ENCODE data around the gene CALR3. TPM values are rescaled to one million over a fixed set of nuclear protein-coding genes. Genes with fewer than 3 reads are reported as not detected.
"Not testable (repeated sequence)": the region's sequence is repeated elsewhere in the genome, so short reads cannot be mapped to it uniquely, and the experiment has no call there.

CALR3 gene
- total RNA-seq, 2 donors from 2014 or later: not detected

- Histone ChIP-seq H3K4me1 (peaks cover 0 to 68% of the 10 kb centered on the region in 2 donors), H3K36me3 (no peaks in the 10 kb centered on the region), H3K27ac (peak overlapping the region; percentile 93 to 95), H3K9me3 (no peaks in the 10 kb centered on the region), H3K27me3 (no peaks in the 10 kb centered on the region), H3K4me3 (no peak overlapping the region)
- DNase-seq (ENCODE audit: low spot score): no peak
- TF ChIP-seq, protein P1, sequence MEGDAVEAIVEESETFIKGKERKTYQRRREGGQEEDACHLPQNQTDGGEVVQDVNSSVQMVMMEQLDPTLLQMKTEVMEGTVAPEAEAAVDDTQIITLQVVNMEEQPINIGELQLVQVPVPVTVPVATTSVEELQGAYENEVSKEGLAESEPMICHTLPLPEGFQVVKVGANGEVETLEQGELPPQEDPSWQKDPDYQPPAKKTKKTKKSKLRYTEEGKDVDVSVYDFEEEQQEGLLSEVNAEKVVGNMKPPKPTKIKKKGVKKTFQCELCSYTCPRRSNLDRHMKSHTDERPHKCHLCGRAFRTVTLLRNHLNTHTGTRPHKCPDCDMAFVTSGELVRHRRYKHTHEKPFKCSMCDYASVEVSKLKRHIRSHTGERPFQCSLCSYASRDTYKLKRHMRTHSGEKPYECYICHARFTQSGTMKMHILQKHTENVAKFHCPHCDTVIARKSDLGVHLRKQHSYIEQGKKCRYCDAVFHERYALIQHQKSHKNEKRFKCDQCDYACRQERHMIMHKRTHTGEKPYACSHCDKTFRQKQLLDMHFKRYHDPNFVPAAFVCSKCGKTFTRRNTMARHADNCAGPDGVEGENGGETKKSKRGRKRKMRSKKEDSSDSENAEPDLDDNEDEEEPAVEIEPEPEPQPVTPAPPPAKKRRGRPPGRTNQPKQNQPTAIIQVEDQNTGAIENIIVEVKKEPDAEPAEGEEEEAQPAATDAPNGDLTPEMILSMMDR (IDR thresholded peaks at IDR 0.05): no peak
Measured at GRCh38 chr19:16454351-16454918, 41.5 kb downstream of the CALR3 start.

GRCh38 chr19:16452325-16452724 is 43.6 kb downstream of the CALR3 start:
- TF ChIP-seq, protein P1 (IDR thresholded peaks at IDR 0.05): no peak
- H3K27me3 ChIP-seq: no peaks in the 10 kb centered on the region
- no peaks in the 10 kb centered on the region for H3K9me3 ChIP-seq
- DNase-seq (ENCODE audit: low spot score): no peak
- no peak overlapping the region for H3K4me3 ChIP-seq
- no peaks in the 10 kb centered on the region for H3K36me3 ChIP-seq
- H3K27ac ChIP-seq: peak overlapping the region; percentile 93 to 95
- H3K4me1 ChIP-seq: peaks cover 0 to 56% of the 10 kb centered on the region in 2 donors

- Histone ChIP-seq H3K9me3 (no peaks in the 10 kb centered on the region), H3K4me1 (peaks cover 0 to 56% of the 10 kb centered on the region in 2 donors), H3K27ac (peak overlapping the region in 1 of 2 donors; percentile 23), H3K27me3 (no peaks in the 10 kb centered on the region), H3K36me3 (no peaks in the 10 kb centered on the region), H3K4me3 (no peak overlapping the region)
- TF ChIP-seq, protein P1 (IDR thresholded peaks at IDR 0.05): no peak
- no peak for DNase-seq (ENCODE audit: low spot score)
Measured at GRCh38 chr19:16449330-16449961, 46.5 kb downstream of the CALR3 start.

DNA sequence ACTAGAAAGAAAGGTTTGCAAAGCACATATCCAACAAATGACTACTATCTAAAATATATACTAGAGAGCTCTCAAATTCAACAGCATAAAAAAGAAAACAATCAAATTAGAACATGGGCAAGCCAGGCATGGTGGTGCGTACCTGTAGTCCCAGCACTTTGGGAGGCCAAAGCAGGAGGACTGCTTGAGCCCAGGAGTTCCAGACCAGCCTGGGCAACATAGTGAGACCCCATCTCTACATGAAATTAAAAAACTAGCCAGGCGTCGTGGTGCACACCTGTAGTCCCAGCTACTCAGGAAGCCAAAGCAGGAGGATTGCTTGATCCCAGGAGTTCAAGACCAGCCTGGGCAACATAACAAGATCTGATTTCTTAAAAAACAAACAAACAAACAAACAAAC is 47.1 kb downstream of the CALR3 start:
- Histone ChIP-seq H3K4me1 (peaks cover 0 to 55% of the 10 kb centered on the region in 2 donors), H3K27ac (peak overlapping the region in 1 of 2 donors; percentile 31)
- H3K36me3 ChIP-seq; H3K4me3 ChIP-seq; H3K27me3 ChIP-seq; H3K9me3 ChIP-seq; DNase-seq (ENCODE audit: low spot score): not testable (repeated sequence)

DNA sequence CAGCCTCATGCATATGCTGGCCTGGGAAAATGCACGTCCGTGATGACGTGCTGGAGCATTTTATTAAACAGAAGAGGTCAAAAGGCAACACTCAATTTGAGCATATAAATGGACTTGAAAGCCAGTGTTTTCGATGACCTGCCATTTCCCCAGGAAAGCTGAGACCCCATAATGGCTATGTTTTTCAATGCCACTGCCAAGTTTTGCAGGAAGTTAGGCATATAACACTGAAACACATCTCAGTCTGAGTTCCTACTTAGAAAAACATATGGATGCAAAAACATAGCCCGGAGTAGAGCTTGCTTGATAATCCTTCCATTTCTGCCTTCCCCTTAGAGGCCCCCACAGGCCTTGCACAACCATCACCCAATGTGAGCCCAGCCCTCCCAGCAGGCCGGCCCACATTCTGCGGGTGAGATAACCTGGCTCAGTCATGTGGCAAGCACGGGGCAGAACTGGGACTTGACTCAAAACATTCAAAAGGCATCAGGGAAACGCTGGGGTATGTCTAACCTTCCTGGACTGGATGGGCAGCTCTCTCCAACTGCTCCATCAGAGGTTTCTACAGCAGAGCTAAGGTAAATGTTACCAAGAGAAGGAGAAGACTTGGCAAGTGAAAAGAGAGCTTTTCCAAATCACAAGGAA is 49.1 kb downstream of the CALR3 start:
- TF ChIP-seq, protein P1 (IDR thresholded peaks at IDR 0.05): no peak
- no peaks in the 10 kb centered on the region for H3K27me3 ChIP-seq
- H3K36me3 ChIP-seq: no peaks in the 10 kb centered on the region
- H3K27ac ChIP-seq: peak overlapping the region; percentile 81 to 83
- H3K9me3 ChIP-seq: no peaks in the 10 kb centered on the region
- peak; percentile 92 for DNase-seq (ENCODE audit: low spot score)
- peaks cover 0 to 62% of the 10 kb centered on the region in 2 donors for H3K4me1 ChIP-seq
- no peak overlapping the region for H3K4me3 ChIP-seq

- Histone ChIP-seq H3K4me3 (no peak overlapping the region), H3K27ac (peak overlapping the region; percentile 81 to 83), H3K36me3 (peaks cover under 1% of the 10 kb centered on the region), H3K27me3 (no peaks in the 10 kb centered on the region), H3K9me3 (no peaks in the 10 kb centered on the region), H3K4me1 (peaks cover 0 to 68% of the 10 kb centered on the region in 2 donors)
- TF ChIP-seq, protein P1 (IDR thresholded peaks at IDR 0.05): no peak
- DNase-seq (ENCODE audit: low spot score): no peak
Measured at GRCh38 chr19:16446108-16446723, 49.8 kb downstream of the CALR3 start.

All from right atrium auricular region (tissue), 2 donors.